ENCODE results near the gene NSUN3.

DNA sequence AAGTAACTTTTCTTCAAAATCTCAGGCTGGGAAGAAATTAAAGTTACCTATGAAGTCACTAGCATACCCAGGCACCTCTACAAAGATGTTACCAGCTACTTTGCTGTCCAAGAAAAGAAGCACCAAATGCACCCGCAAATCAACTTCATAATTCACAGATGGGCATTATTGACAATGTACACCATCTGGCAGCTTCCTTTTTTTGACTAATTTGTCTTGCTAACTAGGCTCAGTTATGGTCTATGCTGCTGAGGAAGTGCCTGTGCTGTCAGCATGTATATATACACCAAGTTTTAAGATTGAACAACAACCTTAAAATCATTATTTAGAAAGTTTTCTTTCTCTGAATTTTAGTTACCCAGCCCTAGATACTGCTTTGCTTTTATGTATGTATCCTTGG lies 93.8 kb downstream of the NSUN3 start:
- TF ChIP-seq, protein P1, sequence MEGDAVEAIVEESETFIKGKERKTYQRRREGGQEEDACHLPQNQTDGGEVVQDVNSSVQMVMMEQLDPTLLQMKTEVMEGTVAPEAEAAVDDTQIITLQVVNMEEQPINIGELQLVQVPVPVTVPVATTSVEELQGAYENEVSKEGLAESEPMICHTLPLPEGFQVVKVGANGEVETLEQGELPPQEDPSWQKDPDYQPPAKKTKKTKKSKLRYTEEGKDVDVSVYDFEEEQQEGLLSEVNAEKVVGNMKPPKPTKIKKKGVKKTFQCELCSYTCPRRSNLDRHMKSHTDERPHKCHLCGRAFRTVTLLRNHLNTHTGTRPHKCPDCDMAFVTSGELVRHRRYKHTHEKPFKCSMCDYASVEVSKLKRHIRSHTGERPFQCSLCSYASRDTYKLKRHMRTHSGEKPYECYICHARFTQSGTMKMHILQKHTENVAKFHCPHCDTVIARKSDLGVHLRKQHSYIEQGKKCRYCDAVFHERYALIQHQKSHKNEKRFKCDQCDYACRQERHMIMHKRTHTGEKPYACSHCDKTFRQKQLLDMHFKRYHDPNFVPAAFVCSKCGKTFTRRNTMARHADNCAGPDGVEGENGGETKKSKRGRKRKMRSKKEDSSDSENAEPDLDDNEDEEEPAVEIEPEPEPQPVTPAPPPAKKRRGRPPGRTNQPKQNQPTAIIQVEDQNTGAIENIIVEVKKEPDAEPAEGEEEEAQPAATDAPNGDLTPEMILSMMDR (IDR thresholded peaks at IDR 0.05) = no peak
- no peak for TF ChIP-seq POLR2A (IDR thresholded peaks at IDR 0.05)

Data from heart left ventricle (tissue), 13 donors.